Activated naive CD8-positive, alpha-beta T cell treated with anti-CD3 and anti-CD28 coated beads, Interleukin-2, amount 10 ng/mL, durations not matched to agents 7 days and 5 days (primary cell): ENCODE data around the gene NBPF10. TPM values are rescaled to one million over a fixed set of nuclear protein-coding genes. Genes with fewer than 3 reads are reported as not detected.
"Not testable (repeated sequence)": the region's sequence is repeated elsewhere in the genome, so short reads cannot be mapped to it uniquely, and the experiment has no call there.

Experiments
- ATAC-seq: fragments of 150-1000 bp; cut with Tn5 transposase; one replicate; pipeline ENCODE4 v1.10.0; 2021; ENCODE audit warnings: low read depth, moderate library complexity
- POLR2A ChIA-PET: fragments of 350-600 bp; sonication (Branson Sonifier 250); formaldehyde crosslinking; loops from one replicate; lab custom pipeline; 2021; ENCODE audit warnings: antibody characterized with exemption; lab: Charles Lee
- DNase-seq: peaks from one replicate; pipeline ENCODE4 v3.0.0; 2021
- H3K27ac Mint-ChIP-seq: one replicate; pipeline ENCODE4 v1.8.0; 2022; ENCODE audit warnings: mild to moderate bottlenecking, mixed read lengths
- H3K27me3 Mint-ChIP-seq: one replicate; pipeline ENCODE4 v1.8.0; 2022; ENCODE audit warnings: mild to moderate bottlenecking, moderate library complexity, mixed read lengths
- H3K36me3 Mint-ChIP-seq: one replicate; pipeline ENCODE4 v1.8.0; 2021; ENCODE audit warnings: mild to moderate bottlenecking, mixed read lengths
- H3K4me1 Mint-ChIP-seq: one replicate; pipeline ENCODE4 v1.8.0; 2021; ENCODE audit warnings: mixed read lengths
- H3K4me3 Mint-ChIP-seq: one replicate; pipeline ENCODE4 v1.8.0; 2022; ENCODE audit warnings: mild to moderate bottlenecking, moderate library complexity, mixed read lengths
- H3K9me3 Mint-ChIP-seq: one replicate; pipeline ENCODE4 v1.8.0; 2021; ENCODE audit warnings: mixed read lengths
- total RNA-seq, 2 experiments: library from RNA; stranded (reverse); gene quantifications; one replicate each; pipeline ENCODE4 v1.2.3, GENCODE V29; 2021

Gene NBPF10, protein sequence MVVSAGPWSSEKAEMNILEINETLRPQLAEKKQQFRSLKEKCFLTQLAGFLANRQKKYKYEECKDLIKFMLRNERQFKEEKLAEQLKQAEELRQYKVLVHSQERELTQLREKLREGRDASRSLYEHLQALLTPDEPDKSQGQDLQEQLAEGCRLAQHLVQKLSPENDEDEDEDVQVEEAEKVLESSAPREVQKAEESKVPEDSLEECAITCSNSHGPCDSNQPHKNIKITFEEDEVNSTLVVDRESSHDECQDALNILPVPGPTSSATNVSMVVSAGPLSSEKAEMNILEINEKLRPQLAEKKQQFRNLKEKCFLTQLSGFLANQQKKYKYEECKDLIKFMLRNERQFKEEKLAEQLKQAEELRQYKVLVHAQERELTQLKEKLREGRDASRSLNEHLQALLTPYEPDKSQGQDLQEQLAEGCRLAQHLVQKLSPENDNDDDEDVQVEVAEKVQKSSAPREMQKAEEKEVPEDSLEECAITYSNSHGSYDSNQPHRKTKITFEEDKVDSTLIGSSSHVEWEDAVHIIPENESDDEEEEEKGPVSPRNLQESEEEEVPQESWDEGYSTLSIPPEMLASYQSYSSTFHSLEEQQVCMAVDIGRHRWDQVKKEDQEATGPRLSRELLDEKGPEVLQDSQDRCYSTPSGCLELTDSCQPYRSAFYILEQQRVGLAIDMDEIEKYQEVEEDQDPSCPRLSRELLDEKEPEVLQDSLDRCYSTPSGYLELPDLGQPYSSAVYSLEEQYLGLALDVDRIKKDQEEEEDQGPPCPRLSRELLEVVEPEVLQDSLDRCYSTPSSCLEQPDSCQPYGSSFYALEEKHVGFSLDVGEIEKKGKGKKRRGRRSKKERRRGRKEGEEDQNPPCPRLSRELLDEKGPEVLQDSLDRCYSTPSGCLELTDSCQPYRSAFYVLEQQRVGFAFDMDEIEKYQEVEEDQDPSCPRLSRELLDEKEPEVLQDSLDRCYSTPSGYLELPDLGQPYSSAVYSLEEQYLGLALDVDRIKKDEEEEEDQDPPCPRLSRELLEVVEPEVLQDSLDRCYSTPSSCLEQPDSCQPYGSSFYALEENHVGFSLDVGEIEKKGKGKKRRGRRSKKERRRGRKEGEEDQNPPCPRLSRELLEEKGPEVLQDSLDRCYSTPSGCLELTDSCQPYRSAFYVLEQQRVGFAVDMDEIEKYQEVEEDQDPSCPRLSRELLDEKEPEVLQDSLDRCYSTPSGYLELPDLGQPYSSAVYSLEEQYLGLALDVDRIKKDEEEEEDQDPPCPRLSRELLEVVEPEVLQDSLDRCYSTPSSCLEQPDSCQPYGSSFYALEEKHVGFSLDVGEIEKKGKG (N-terminal part only)
- 1 to 10 TPM; 1.5 to 1.6 TPM for total RNA-seq

GRCh38 chr1:146144465-146144864 lies at the start of gene NBPF10:
Gene NBPF10, minus strand, starts transcription at chr1:146144804. Its CDS starts 35 bp downstream, at chr1:146144769.
- POLR2A ChIA-PET, DNase-seq, H3K9me3 Mint-ChIP-seq, H3K4me1 Mint-ChIP-seq, H3K27ac Mint-ChIP-seq, ATAC-seq, H3K4me3 Mint-ChIP-seq, H3K36me3 Mint-ChIP-seq, H3K27me3 Mint-ChIP-seq: not testable (repeated sequence)

- H3K27ac Mint-ChIP-seq, POLR2A ChIA-PET, H3K27me3 Mint-ChIP-seq, H3K4me3 Mint-ChIP-seq, H3K4me1 Mint-ChIP-seq, H3K9me3 Mint-ChIP-seq, DNase-seq, ATAC-seq, H3K36me3 Mint-ChIP-seq: not testable (repeated sequence)
Measured at GRCh38 chr1:146174531-146174930, 29.9 kb upstream of the NBPF10 start.

DNA sequence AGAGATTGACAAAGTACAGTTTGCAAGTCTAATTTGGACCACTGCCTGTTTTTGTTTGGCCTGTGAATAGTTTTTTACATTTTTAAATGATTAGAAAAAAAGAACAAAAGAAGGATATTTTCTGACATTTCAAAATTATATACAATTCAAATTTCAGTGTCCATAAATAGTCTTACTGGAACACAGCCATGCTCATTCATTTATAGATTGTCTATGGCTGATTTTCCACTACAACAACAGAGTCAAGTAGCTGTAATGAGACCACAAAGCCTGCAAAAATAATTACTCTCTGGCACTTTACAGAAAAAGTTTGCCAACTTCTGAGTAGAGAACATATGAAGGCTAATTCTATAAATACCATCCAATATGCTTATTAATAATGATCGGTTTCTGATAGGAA lies 23.1 kb upstream of the NBPF10 start:
- H3K9me3 Mint-ChIP-seq, ATAC-seq, H3K36me3 Mint-ChIP-seq, H3K4me3 Mint-ChIP-seq, H3K27ac Mint-ChIP-seq, H3K4me1 Mint-ChIP-seq, POLR2A ChIA-PET, H3K27me3 Mint-ChIP-seq, DNase-seq: not testable (repeated sequence)

GRCh38 chr1:146167273-146167672 lies 22.7 kb upstream of the NBPF10 start:
- not testable (repeated sequence) for H3K4me3 Mint-ChIP-seq, H3K27me3 Mint-ChIP-seq

More at GRCh38 chr1:146167273-146167672, 22.7 kb upstream of the NBPF10 start:
- H3K36me3 Mint-ChIP-seq, H3K4me1 Mint-ChIP-seq, POLR2A ChIA-PET, DNase-seq, H3K9me3 Mint-ChIP-seq, ATAC-seq, H3K27ac Mint-ChIP-seq: not testable (repeated sequence)

Other genes starting within 250 kb of the NBPF10 start
- gene ITGA10, start 234.8 kb downstream of the NBPF10 start, total RNA-seq: 1 to 10 TPM; 2.1 to 2.2 TPM
- 10 to 100 TPM; 31.0 to 35.8 TPM for gene PEX11B, start 226.1 kb downstream of the NBPF10 start, total RNA-seq
- 100 to 1,000 TPM; 157 to 160 TPM for gene RBM8A, start 217.3 kb downstream of the NBPF10 start, total RNA-seq
- 10 to 100 TPM; 54.0 to 57.5 TPM for gene LIX1L, start 186.8 kb downstream of the NBPF10 start, total RNA-seq
- gene ANKRD34A, start 180.2 kb downstream of the NBPF10 start, total RNA-seq: 1 to 10 TPM; 2.2 to 2.8 TPM
- gene POLR3GL, start 180.1 kb downstream of the NBPF10 start, total RNA-seq: 10 to 100 TPM; 32.6 to 34.9 TPM
- 100 to 1,000 TPM; 678 to 725 TPM for gene TXNIP, start 148.2 kb downstream of the NBPF10 start, total RNA-seq
- gene HJV, start 123.1 kb downstream of the NBPF10 start, total RNA-seq: not detected
- 10 to 100 TPM; 37.0 to 38.2 TPM for gene NOTCH2NLA, start 84.2 kb upstream of the NBPF10 start, total RNA-seq